Mesendoderm (in vitro differentiated cells): Measurements from ENCODE around the gene RGS14.

Experiments
- DNase-seq: peaks from one replicate; pipeline ENCODE4 v3.0.0; 2013
- H2AK5ac ChIP-seq: 2 replicates; pipeline ENCODE4 v1.6.1; 2013; ENCODE audit warnings: low read length, inconsistent platforms
- H2BK120ac ChIP-seq: 2 replicates; pipeline ENCODE4 v1.6.1; 2013; ENCODE audit warnings: low read depth, mild to moderate bottlenecking, low read length, moderate library complexity, mixed read lengths
- H2BK15ac ChIP-seq: replicated peaks from 2 replicates; pipeline ENCODE4 v1.6.1; 2013; ENCODE audit warnings: low read depth, mild to moderate bottlenecking, moderate library complexity
- H2BK5ac ChIP-seq: 2 replicates; pipeline ENCODE4 v1.6.1; 2013; ENCODE audit warnings: low read length, inconsistent platforms
- H3K18ac ChIP-seq: 2 replicates; pipeline ENCODE4 v1.6.1; 2013; ENCODE audit warnings: mild to moderate bottlenecking, low read length, mixed read lengths
- H3K23ac ChIP-seq: one replicate; pipeline ENCODE4 v1.6.1; 2013; ENCODE audit warnings: low read length
- H3K27ac ChIP-seq: 2 replicates; pipeline ENCODE4 v1.5.1; 2013; ENCODE audit warnings: low read depth, mild to moderate bottlenecking, inconsistent platforms, low read length, moderate library complexity
- H3K27me3 ChIP-seq: 2 replicates; pipeline ENCODE4 v1.6.1; 2013; ENCODE audit warnings: low read length, control low read depth, mild to moderate bottlenecking, inconsistent platforms; ENCODE audit not compliant: insufficient read depth, poor library complexity
- H3K36me3 ChIP-seq: 2 replicates; pipeline ENCODE4 v1.6.1; 2013; ENCODE audit warnings: low read length, inconsistent platforms; ENCODE audit not compliant: control insufficient read depth, insufficient read depth
- H3K4ac ChIP-seq: one replicate; pipeline ENCODE4 v1.6.1; 2013; ENCODE audit warnings: low read depth, mild to moderate bottlenecking, low read length, moderate library complexity
- H3K4me1 ChIP-seq: 2 replicates; pipeline ENCODE4 v1.6.1; 2013; ENCODE audit warnings: low read depth, low read length, inconsistent platforms; ENCODE audit not compliant: control insufficient read depth
- H3K4me2 ChIP-seq: 2 replicates; pipeline ENCODE4 v1.6.1; 2013; ENCODE audit warnings: low read length
- H3K4me3 ChIP-seq: 2 replicates; pipeline ENCODE4 v1.5.1; 2013; ENCODE audit warnings: mild to moderate bottlenecking, low read length
- H3K56ac ChIP-seq: one replicate; pipeline ENCODE4 v1.6.1; 2013; ENCODE audit warnings: low read length
- H3K79me1 ChIP-seq: 2 replicates; pipeline ENCODE4 v1.6.1; 2013; ENCODE audit warnings: low read length, inconsistent platforms
- H3K79me2 ChIP-seq: 2 replicates; pipeline ENCODE4 v1.6.1; 2013; ENCODE audit warnings: mild to moderate bottlenecking, low read length; ENCODE audit not compliant: control insufficient read depth, insufficient read depth
- H3K9ac ChIP-seq: 2 replicates; pipeline ENCODE4 v1.6.1; 2013; ENCODE audit warnings: low read length, inconsistent platforms
- H4K5ac ChIP-seq: one replicate; pipeline ENCODE4 v1.6.1; 2013; ENCODE audit warnings: low read length
- H4K8ac ChIP-seq: one replicate; pipeline ENCODE4 v1.6.1; 2013; ENCODE audit warnings: low read depth, mild to moderate bottlenecking, control low read depth, low read length, moderate library complexity
- WGBS: extraction: QIAGEN DNeasy Blood & Tissue Kit; methylation state at CpG from one replicate; pipeline ENCODE4 v1.1.7; 2013; ENCODE audit warnings: low lambda C conversion rate, missing lambda C conversion rate; ENCODE audit not compliant: insufficient coverage; ENCODE audit errors: extremely low coverage; 5-methylcytosine and 5-hydroxymethylcytosine counted together

RGS14 gene

GRCh38 chr5:177332896-177333260, 24.8 kb upstream of the RGS14 start:
- Histone ChIP-seq H4K5ac (no peak overlapping the region), H2BK15ac (no peak overlapping the region), H3K27me3 (no peaks in the 10 kb centered on the region), H3K4me3 (no peak overlapping the region), H3K36me3 (peaks cover 5% of the 10 kb centered on the region), H3K79me1 (no peaks in the 10 kb centered on the region), H2BK120ac (no peak overlapping the region), H3K56ac (no peak overlapping the region), H2BK5ac (no peak overlapping the region), H3K27ac (no peak overlapping the region), H3K4me2 (no peak overlapping the region), H3K18ac (no peak overlapping the region), H4K8ac (no peak overlapping the region), H3K79me2 (no peaks in the 10 kb centered on the region), H3K4me1 (no peaks in the 10 kb centered on the region), H2AK5ac (no peak overlapping the region), H3K4ac (no peak overlapping the region), H3K23ac (no peak overlapping the region), H3K9ac (no peak overlapping the region)
- WGBS = no CpG with 5 or more reads among the region's 13 CpGs
- no peak for DNase-seq

- DNase-seq = no peak
- H3K79me2 ChIP-seq = no peaks in the 10 kb centered on the region
- no peak overlapping the region for H3K9ac ChIP-seq
- H3K79me1 ChIP-seq = peaks cover 2% of the 10 kb centered on the region
- WGBS = no CpG with 5 or more reads among the region's 16 CpGs
- no peak overlapping the region for H2BK120ac ChIP-seq
- peaks cover 5% of the 10 kb centered on the region for H3K36me3 ChIP-seq
- no peak overlapping the region for H3K18ac ChIP-seq
- H3K27me3 ChIP-seq = no peaks in the 10 kb centered on the region
- H3K4ac ChIP-seq = no peak overlapping the region
- H3K4me1 ChIP-seq = no peaks in the 10 kb centered on the region
- no peak overlapping the region for H3K27ac ChIP-seq
- H3K56ac ChIP-seq = no peak overlapping the region
- H4K8ac ChIP-seq = no peak overlapping the region
- no peak overlapping the region for H3K23ac ChIP-seq
- H3K4me3 ChIP-seq = no peak overlapping the region
- H4K5ac ChIP-seq = no peak overlapping the region
- H2BK5ac ChIP-seq = no peak overlapping the region
- H2AK5ac ChIP-seq = no peak overlapping the region
- H2BK15ac ChIP-seq = no peak overlapping the region
- no peak overlapping the region for H3K4me2 ChIP-seq
These were observed 24.1 kb upstream of the RGS14 start for GRCh38 chr5:177333420-177334154.

- Histone ChIP-seq H2AK5ac (no peak overlapping the region), H3K56ac (no peak overlapping the region), H3K9ac (no peak overlapping the region), H3K79me1 (peaks cover 4% of the 10 kb centered on the region), H2BK5ac (no peak overlapping the region), H3K36me3 (peaks cover 5% of the 10 kb centered on the region), H4K8ac (no peak overlapping the region), H3K18ac (no peak overlapping the region), H3K27me3 (no peaks in the 10 kb centered on the region), H3K4me1 (no peaks in the 10 kb centered on the region), H3K4me3 (no peak overlapping the region), H2BK120ac (no peak overlapping the region), H3K4ac (no peak overlapping the region), H3K27ac (no peak overlapping the region), H4K5ac (no peak overlapping the region), H3K23ac (no peak overlapping the region), H3K4me2 (no peak overlapping the region), H2BK15ac (no peak overlapping the region), H3K79me2 (no peaks in the 10 kb centered on the region)
- no peak for DNase-seq
- whole genome bisulfite sequencing = no CpG with 5 or more reads among the region's 15 CpGs
These were observed 23.6 kb upstream of the RGS14 start for GRCh38 chr5:177334155-177334551.

GRCh38 chr5:177334781-177335700, 22.7 kb upstream of the RGS14 start:
- no peak overlapping the region for H3K27ac ChIP-seq
- H2BK120ac ChIP-seq = no peak overlapping the region
- no peak overlapping the region for H4K5ac ChIP-seq
- H3K27me3 ChIP-seq = no peaks in the 10 kb centered on the region
- no peak overlapping the region for H3K4ac ChIP-seq
- no peak overlapping the region for H3K56ac ChIP-seq
- no peak overlapping the region for H3K18ac ChIP-seq
- H2AK5ac ChIP-seq = no peak overlapping the region
- peaks cover 5% of the 10 kb centered on the region for H3K36me3 ChIP-seq
- DNase-seq = no peak
- no peak overlapping the region for H3K23ac ChIP-seq
- peaks cover 5% of the 10 kb centered on the region for H3K79me1 ChIP-seq
- no peak overlapping the region for H3K4me3 ChIP-seq
- no peak overlapping the region for H4K8ac ChIP-seq
- H2BK15ac ChIP-seq = no peak overlapping the region
- no peaks in the 10 kb centered on the region for H3K79me2 ChIP-seq
- no peak overlapping the region for H2BK5ac ChIP-seq
- H3K4me2 ChIP-seq = no peak overlapping the region
- WGBS = no CpG with 5 or more reads among the region's 21 CpGs
- H3K9ac ChIP-seq = no peak overlapping the region
- H3K4me1 ChIP-seq = no peaks in the 10 kb centered on the region

- Histone ChIP-seq H3K9ac (no peak overlapping the region), H3K4me1 (no peaks in the 10 kb centered on the region), H3K18ac (no peak overlapping the region), H3K79me2 (no peaks in the 10 kb centered on the region), H4K8ac (no peak overlapping the region), H3K4me2 (no peak overlapping the region), H2AK5ac (no peak overlapping the region), H3K4ac (no peak overlapping the region), H4K5ac (no peak overlapping the region), H3K56ac (no peak overlapping the region), H3K4me3 (no peak overlapping the region), H2BK15ac (no peak overlapping the region), H3K79me1 (peaks cover 5% of the 10 kb centered on the region), H3K36me3 (peaks cover 5% of the 10 kb centered on the region), H2BK5ac (no peak overlapping the region), H3K27me3 (no peaks in the 10 kb centered on the region), H2BK120ac (no peak overlapping the region), H3K27ac (no peak overlapping the region), H3K23ac (no peak overlapping the region)
- whole genome bisulfite sequencing = no CpG with 5 or more reads among the region's 7 CpGs
- no peak for DNase-seq
These were observed 22.0 kb upstream of the RGS14 start for GRCh38 chr5:177335701-177336065.
